Esophagus squamous epithelium (tissue), 5 donors: ENCODE data around the gene ATG14. TPM values are rescaled to one million over a fixed set of nuclear protein-coding genes. Genes with fewer than 3 reads are reported as not detected.
A peak's percentile ranks its signal among the peaks of the same experiment; 100 is the strongest.

Experiments used
- DNase-seq: peaks from one replicate; lab custom pipeline; 2025; lab: John Stamatoyannopoulos, UW
- H3K27ac ChIP-seq, 4 donors: fragments of 200-600 bp; sonication (generic); one replicate each; pipeline ENCODE4 v1.5.1; 2016 to 2019; ENCODE audit warnings: mild to moderate bottlenecking in 1 of 4
- H3K27me3 ChIP-seq, 4 donors: fragments of 200-600 bp; sonication (generic); 1 replicate in 3 of 4; 2 replicates in 1 of 4; pipeline versions ENCODE4 v1.5.1 to v1.6.0; 2017 to 2021; ENCODE audit warnings: antibody characterized with exemption in 1 of 4
- H3K36me3 ChIP-seq, 3 donors: fragments of 200-600 bp; sonication (generic); one replicate each; pipeline ENCODE4 v1.5.1; 2016 to 2019
- H3K4me1 ChIP-seq, 3 donors: fragments of 200-600 bp; sonication (generic); one replicate each; pipeline ENCODE4 v1.5.1; 2017 to 2019
- H3K4me3 ChIP-seq, 4 donors: fragments of 200-600 bp; sonication (generic); 1 replicate in 3 of 4; 2 replicates in 1 of 4; pipeline ENCODE4 v1.5.1; 2016 to 2019; ENCODE audit warnings: mild to moderate bottlenecking in 2 of 4, moderate library complexity in 1 of 4
- H3K9me3 ChIP-seq, 3 donors: fragments of 200-600 bp; sonication (generic); one replicate each; pipeline ENCODE4 v1.5.1; 2016 to 2019
- CTCF ChIP-seq, 6 experiments: fragments of 450-650 bp in 4 of 6; fragments of 200-600 bp in 2 of 6; sonication (generic) in 2 of 6; IDR thresholded peaks; one replicate each; pipeline ENCODE4 v1.5.1; 2016 to 2019; ENCODE audit warnings: antibody characterized with exemption in 6 of 6, mild to moderate bottlenecking in 4 of 6, moderate library complexity in 4 of 6
- POLR2A ChIP-seq, 4 donors: fragments of 450-650 bp; IDR thresholded peaks; one replicate each; pipeline ENCODE4 v1.6.1; 2017; ENCODE audit warnings: antibody characterized with exemption in 4 of 4, mild to moderate bottlenecking in 4 of 4, moderate library complexity in 3 of 4
- WGBS, 2 donors: methylation state at CpG; one replicate each; pipeline ENCODE4 v1.1.5; 2018; 5-methylcytosine and 5-hydroxymethylcytosine counted together
- intact Hi-C: fragments of 100-400 bp; cut with DNase I; formaldehyde crosslinking; loops from one replicate; pipeline ENCODE4 v1.15.0; 2022
- total RNA-seq, 4 donors: library from RNA; depleted of rRNA; stranded (reverse); fragments of >200 nt; gene quantifications; one replicate each; pipeline ENCODE4 v1.1.0, GENCODE V29; 2016
- donor health status: DM: yes; HTN: yes; CAD: no.

ATG14 gene
- total RNA-seq, 4 donors from 2014 or later = 4.6 to 12.8 (median 7.5) TPM

- no peak for DNase-seq
- Histone ChIP-seq H3K27me3 (no peaks in the 10 kb centered on the region), H3K27ac (no peak overlapping the region), H3K9me3 (no peaks in the 10 kb centered on the region), H3K4me3 (no peak overlapping the region), H3K36me3 (peaks cover 0 to 60% (median 10%) of the 10 kb centered on the region in 3 donors), H3K4me1 (no peaks in the 10 kb centered on the region)
- TF ChIP-seq CTCF (IDR thresholded peaks at IDR 0.05) (no peak), POLR2A (IDR thresholded peaks at IDR 0.05) (no peak)
- intact Hi-C loops = no loop called here
- WGBS, 2 donors = 91% methylated on average over 2 of the region's 2 CpGs
Observed at GRCh38 chr14:55361190-55361589, 50.4 kb downstream of the ATG14 start.

GRCh38 chr14:55359307-55359706 is 52.3 kb downstream of the ATG14 start:
- Histone ChIP-seq H3K4me3 (no peak overlapping the region), H3K4me1 (peaks cover 0 to 8% (median 3%) of the 10 kb centered on the region in 3 donors), H3K9me3 (no peaks in the 10 kb centered on the region), H3K27me3 (no peaks in the 10 kb centered on the region), H3K36me3 (peaks cover 0 to 57% (median 8%) of the 10 kb centered on the region in 3 donors), H3K27ac (no peak overlapping the region)
- intact Hi-C loops = no loop called here
- 81 to 90% methylated on average over 4 of the region's 4 CpGs for WGBS, 2 donors
- TF ChIP-seq POLR2A (IDR thresholded peaks at IDR 0.05) (no peak), CTCF (IDR thresholded peaks at IDR 0.05) (no peak)
- no peak for DNase-seq

DNA sequence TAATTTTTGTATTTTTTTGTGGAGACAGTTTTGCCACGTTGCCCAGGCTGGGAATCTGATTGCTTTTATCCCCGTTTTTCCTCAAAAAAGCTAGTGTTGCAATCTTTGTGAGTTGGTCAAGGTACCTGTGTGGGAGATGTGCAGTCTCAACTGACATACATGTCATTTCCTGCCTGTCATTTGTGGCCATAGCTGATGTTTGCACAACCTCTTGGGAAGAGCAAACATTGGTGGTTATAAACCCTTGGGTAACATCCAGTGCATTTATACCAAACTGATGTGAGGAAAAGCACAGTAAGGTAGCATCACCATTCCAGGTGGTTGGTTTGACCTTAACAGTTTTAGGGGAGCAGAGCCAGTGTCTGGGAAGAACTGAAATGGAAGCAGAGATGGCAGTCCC is 54.7 kb downstream of the ATG14 start:
- no peaks in the 10 kb centered on the region for H3K27me3 ChIP-seq
- no peaks in the 10 kb centered on the region for H3K9me3 ChIP-seq
- H3K27ac ChIP-seq = no peak overlapping the region
- intact Hi-C loops = no loop called here
- peaks cover 0 to 54% (median 8%) of the 10 kb centered on the region in 3 donors for H3K36me3 ChIP-seq
- TF ChIP-seq POLR2A (IDR thresholded peaks at IDR 0.05) (no peak), CTCF (IDR thresholded peaks at IDR 0.05) (no peak)
- DNase-seq = no peak
- peaks cover 0 to 16% (median 3%) of the 10 kb centered on the region in 3 donors for H3K4me1 ChIP-seq
- 71 to 83% methylated on average over 2 of the region's 2 CpGs for WGBS, 2 donors
- no peak overlapping the region for H3K4me3 ChIP-seq

DNA sequence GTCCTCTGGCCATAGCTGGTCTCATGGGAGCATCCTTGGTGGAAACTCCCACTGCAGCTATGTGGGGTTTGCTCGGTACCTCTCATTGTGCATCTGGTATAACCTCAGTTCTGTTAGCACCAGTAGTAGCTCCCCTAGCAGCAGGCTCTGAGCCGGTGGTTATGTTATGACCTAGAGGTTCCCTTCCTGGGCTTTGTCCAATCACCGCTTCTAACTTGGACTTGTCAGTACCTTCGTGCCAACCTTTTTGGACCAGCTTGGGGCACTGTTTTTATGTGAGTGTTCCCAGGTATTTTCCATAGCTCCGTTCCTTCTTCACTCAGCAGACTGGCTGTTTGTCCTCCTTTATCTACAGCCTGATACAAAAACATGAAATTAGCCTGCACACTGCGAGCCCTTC is 55.7 kb downstream of the ATG14 start:
- no peak for DNase-seq
- no peaks in the 10 kb centered on the region for H3K27me3 ChIP-seq
- H3K27ac ChIP-seq = no peak overlapping the region
- H3K4me3 ChIP-seq = no peak overlapping the region
- 80 to 98% methylated on average over 6 of the region's 6 CpGs for WGBS, 2 donors
- TF ChIP-seq POLR2A (IDR thresholded peaks at IDR 0.05) (no peak), CTCF (IDR thresholded peaks at IDR 0.05) (no peak)
- peaks cover 0 to 16% (median 3%) of the 10 kb centered on the region in 3 donors for H3K4me1 ChIP-seq
- H3K36me3 ChIP-seq = peaks cover 7 to 64% (median 15%) of the 10 kb centered on the region in 3 donors
- no peaks in the 10 kb centered on the region for H3K9me3 ChIP-seq
- intact Hi-C loops = no loop called here

- no peak for DNase-seq
- peak in 5 of 6 experiments; percentile 44 to 81 (median 61) for TF ChIP-seq CTCF (IDR thresholded peaks at IDR 0.05)
- TF ChIP-seq POLR2A (IDR thresholded peaks at IDR 0.05) = no peak
- Histone ChIP-seq H3K36me3 (peaks cover 9 to 71% (median 21%) of the 10 kb centered on the region in 3 donors), H3K27ac (peak overlapping the region; percentile 40 to 70 (median 62)), H3K27me3 (no peaks in the 10 kb centered on the region), H3K9me3 (no peaks in the 10 kb centered on the region), H3K4me3 (no peak overlapping the region), H3K4me1 (peaks cover 0 to 25% (median 6%) of the 10 kb centered on the region in 3 donors)
- intact Hi-C loops = no loop called here
- WGBS, 2 donors = 33 to 39% methylated on average over 4 of the region's 5 CpGs
Observed at GRCh38 chr14:55354500-55354899, 57.1 kb downstream of the ATG14 start.
